ENCODE results near the gene PPIP5K2. TPM values are rescaled to one million over a fixed set of nuclear protein-coding genes. Genes with fewer than 3 reads are reported as not detected.
"Not testable (repeated sequence)": the region's sequence is repeated elsewhere in the genome, so short reads cannot be mapped to it uniquely, and the experiment has no call there.

The PPIP5K2 gene
- total and polyA plus RNA-seq, 10 donors: 22.3 to 79.8 (median 63.5) TPM

DNA sequence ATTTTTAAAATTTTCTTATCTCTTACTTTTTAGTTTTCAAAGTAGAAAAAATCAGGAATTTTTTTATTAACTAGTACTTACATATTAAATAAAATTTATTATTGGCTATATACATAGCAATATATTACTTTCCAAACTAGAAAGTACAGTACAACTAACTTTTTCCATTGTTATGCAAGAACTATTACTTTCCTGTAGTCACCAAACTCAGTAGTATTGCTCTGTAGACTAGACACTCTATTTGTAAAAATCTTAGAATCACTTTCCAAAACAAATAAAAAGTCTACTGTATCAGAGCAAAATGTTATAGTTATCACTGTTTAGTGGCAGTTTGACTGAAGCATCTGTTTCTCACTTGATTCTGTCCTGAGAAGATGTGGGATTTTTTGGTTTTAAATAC lies 83.1 kb downstream of the PPIP5K2 start:
- H3K27ac ChIP-seq: no peak overlapping the region
- intact Hi-C loops (cut with DNase I; ENCODE audit: low total_unique reads): no loop called here
- H3K9me3 ChIP-seq: peaks cover 0 to 7% (median 2%) of the 10 kb centered on the region in 8 donors
- TF ChIP-seq POLR2A (IDR thresholded peaks at IDR 0.05) (no peak), POLR2AphosphoS5 (IDR thresholded peaks at IDR 0.05) (no peak)
- TF ChIP-seq, protein P1, sequence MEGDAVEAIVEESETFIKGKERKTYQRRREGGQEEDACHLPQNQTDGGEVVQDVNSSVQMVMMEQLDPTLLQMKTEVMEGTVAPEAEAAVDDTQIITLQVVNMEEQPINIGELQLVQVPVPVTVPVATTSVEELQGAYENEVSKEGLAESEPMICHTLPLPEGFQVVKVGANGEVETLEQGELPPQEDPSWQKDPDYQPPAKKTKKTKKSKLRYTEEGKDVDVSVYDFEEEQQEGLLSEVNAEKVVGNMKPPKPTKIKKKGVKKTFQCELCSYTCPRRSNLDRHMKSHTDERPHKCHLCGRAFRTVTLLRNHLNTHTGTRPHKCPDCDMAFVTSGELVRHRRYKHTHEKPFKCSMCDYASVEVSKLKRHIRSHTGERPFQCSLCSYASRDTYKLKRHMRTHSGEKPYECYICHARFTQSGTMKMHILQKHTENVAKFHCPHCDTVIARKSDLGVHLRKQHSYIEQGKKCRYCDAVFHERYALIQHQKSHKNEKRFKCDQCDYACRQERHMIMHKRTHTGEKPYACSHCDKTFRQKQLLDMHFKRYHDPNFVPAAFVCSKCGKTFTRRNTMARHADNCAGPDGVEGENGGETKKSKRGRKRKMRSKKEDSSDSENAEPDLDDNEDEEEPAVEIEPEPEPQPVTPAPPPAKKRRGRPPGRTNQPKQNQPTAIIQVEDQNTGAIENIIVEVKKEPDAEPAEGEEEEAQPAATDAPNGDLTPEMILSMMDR (IDR thresholded peaks at IDR 0.05 in 8 of 11, conservative IDR thresholded peaks at IDR 0.05 in 3 of 11): no peak
- H3K36me3 ChIP-seq: peaks cover 0 to 89% (median 9%) of the 10 kb centered on the region in 6 donors
- no peaks in the 10 kb centered on the region for H3K27me3 ChIP-seq (replicated peaks in 1 of 7)
- peaks cover 0 to 8% (median 0%) of the 10 kb centered on the region in 6 donors for H3K4me1 ChIP-seq
- DNase-seq: no peak
- H3K4me3 ChIP-seq: no peak overlapping the region

DNA sequence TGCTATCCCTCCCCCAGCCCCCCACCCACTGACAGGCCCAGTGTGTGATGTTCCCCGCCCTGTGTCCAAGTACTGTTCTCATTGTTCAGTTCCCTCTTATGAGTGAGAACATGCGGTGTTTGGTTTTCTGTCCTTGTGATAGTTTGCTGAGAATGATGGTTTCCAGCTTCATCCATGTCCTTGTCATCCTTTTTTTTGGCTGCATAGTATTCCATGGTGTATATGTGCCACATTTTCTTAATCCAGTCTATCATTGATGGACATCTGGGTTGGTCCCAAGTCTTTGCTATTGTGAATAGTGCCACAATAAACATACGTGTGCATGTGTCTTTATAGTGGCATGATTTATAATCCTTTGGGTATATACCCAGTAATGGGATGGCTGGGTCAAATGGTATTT lies 84.9 kb downstream of the PPIP5K2 start:
- intact Hi-C loops (cut with DNase I; ENCODE audit: low total_unique reads); H3K27ac ChIP-seq; H3K4me3 ChIP-seq; H3K9me3 ChIP-seq; DNase-seq; H3K27me3 ChIP-seq (replicated peaks in 1 of 7); H3K4me1 ChIP-seq: not testable (repeated sequence)
- H3K36me3 ChIP-seq: peaks cover 0 to 71% (median 9%) of the 10 kb centered on the region in 6 donors
- WGBS, 5 donors: 93 to 100% (median 96%) methylated on average over 3 of the region's 3 CpGs

DNA sequence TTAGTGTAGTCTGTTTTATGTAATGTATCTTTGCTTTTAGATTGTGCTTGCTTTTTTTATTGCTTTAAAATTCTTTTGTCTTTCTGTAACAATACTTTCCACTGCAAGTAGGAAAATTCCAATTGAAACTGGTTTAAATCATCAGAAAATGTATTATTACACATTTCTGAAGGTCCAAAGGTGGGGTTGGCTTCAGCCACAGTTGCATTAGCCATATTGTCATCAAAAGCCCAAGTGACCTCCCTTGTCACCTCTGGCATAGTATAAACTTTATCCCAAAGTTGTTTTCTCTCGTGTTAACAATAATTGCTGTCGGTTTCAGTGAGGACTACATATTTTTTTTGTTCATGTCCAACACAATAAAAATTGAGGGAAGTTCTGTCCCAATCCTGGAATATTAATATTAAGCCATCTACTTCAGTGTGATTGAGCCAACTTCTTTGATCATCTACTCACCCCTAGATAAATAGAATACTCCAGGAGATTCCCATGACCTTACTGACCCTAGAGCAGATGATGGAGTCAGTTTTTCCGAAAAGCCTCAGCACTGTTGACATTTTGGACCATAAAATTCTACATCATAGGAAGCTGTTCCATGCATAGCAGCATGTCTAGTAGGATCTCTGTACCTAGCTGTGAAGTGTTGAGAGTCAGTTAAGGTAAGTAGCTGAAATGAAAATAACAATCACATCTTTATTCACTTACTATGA lies 86.0 kb downstream of the PPIP5K2 start:
- Histone ChIP-seq H3K27me3 (replicated peaks in 1 of 7) (no peaks in the 10 kb centered on the region), H3K4me1 (peaks cover 0 to 8% (median 0%) of the 10 kb centered on the region in 6 donors), H3K36me3 (peaks cover 0 to 60% (median 9%) of the 10 kb centered on the region in 6 donors), H3K4me3 (no peak overlapping the region), H3K9me3 (peaks cover 0 to 7% (median 2%) of the 10 kb centered on the region in 8 donors), H3K27ac (no peak overlapping the region)
- intact Hi-C loops (cut with DNase I; ENCODE audit: low total_unique reads): no loop called here
- TF ChIP-seq, protein P1 (IDR thresholded peaks at IDR 0.05 in 8 of 11, conservative IDR thresholded peaks at IDR 0.05 in 3 of 11): no peak
- TF ChIP-seq POLR2AphosphoS5 (IDR thresholded peaks at IDR 0.05) (no peak), POLR2A (IDR thresholded peaks at IDR 0.05) (no peak)
- 92 to 96% (median 95%) methylated on average over 3 of the region's 3 CpGs for WGBS, 5 donors
- no peak for DNase-seq

DNA sequence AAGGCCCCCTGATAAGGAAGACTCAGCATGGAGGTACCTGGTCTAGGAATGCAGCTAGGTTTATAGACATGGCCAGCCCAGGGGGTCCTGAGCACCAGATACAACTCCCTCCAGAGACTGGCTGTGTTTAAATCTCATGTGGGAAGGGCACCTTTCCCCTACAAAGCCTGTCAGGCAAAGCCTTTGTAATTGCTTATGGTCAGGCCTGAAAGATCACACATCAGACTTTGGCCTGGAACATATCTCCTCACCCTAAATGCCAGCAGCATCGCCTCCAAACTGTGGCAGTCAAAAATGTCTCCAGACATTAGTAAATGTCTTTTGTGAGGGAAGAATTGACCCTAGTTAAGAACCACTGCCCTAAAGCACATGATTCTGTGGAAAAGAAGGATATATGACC lies 86.9 kb downstream of the PPIP5K2 start:
- 88 to 100% (median 94%) methylated on average over 1 of the region's 1 CpG for WGBS, 5 donors
- H3K27ac ChIP-seq: no peak overlapping the region
- no peak for TF ChIP-seq POLR2AphosphoS5 (IDR thresholded peaks at IDR 0.05)
- TF ChIP-seq, protein P1 (IDR thresholded peaks at IDR 0.05 in 8 of 11, conservative IDR thresholded peaks at IDR 0.05 in 3 of 11): no peak
- no peak for TF ChIP-seq POLR2A (IDR thresholded peaks at IDR 0.05)
- intact Hi-C loops (cut with DNase I; ENCODE audit: low total_unique reads): no loop called here
- no peak overlapping the region for H3K4me3 ChIP-seq
- peaks cover 0 to 7% (median 2%) of the 10 kb centered on the region in 8 donors for H3K9me3 ChIP-seq
- peaks cover 0 to 9% (median 3%) of the 10 kb centered on the region in 6 donors for H3K4me1 ChIP-seq
- DNase-seq: no peak
- peaks cover 0 to 51% (median 7%) of the 10 kb centered on the region in 6 donors for H3K36me3 ChIP-seq
- no peaks in the 10 kb centered on the region for H3K27me3 ChIP-seq (replicated peaks in 1 of 7)

All from spleen (tissue), 11 donors.